ENCODE measurements around the gene FZD4.

The FZD4 gene

GRCh38 chr11:86906198-86906597 is 49.0 kb downstream of the FZD4 start:
- no peak for DNase-seq (ENCODE audit: low read depth)

- DNase-seq (ENCODE audit: low read depth) = no peak
These were observed 49.9 kb downstream of the FZD4 start for GRCh38 chr11:86905252-86905651.

GRCh38 chr11:86904001-86904400 is 51.2 kb downstream of the FZD4 start:
- DNase-seq (ENCODE audit: low read depth) = no peak

- DNase-seq (ENCODE audit: low read depth) = no peak
These were observed 52.9 kb downstream of the FZD4 start for GRCh38 chr11:86902345-86902744.

GRCh38 chr11:86901599-86901998 is 53.6 kb downstream of the FZD4 start:
- no peak for DNase-seq (ENCODE audit: low read depth)

GRCh38 chr11:86900162-86900561 is 55.0 kb downstream of the FZD4 start:
- no peak for DNase-seq (ENCODE audit: low read depth)

- no peak for DNase-seq (ENCODE audit: low read depth)
These were observed 56.5 kb downstream of the FZD4 start for GRCh38 chr11:86898689-86899088.

GRCh38 chr11:86896441-86896841 is 58.8 kb downstream of the FZD4 start:
- DNase-seq (ENCODE audit: low read depth) = no peak

Data from T follicular helper cell (primary cell).